ENCODE results near the gene RNF115. TPM values are rescaled to one million over a fixed set of nuclear protein-coding genes. Genes with fewer than 3 reads are reported as not detected.
"Not testable (repeated sequence)": the region's sequence is repeated elsewhere in the genome, so short reads cannot be mapped to it uniquely, and the experiment has no call there.

The RNF115 gene
- total RNA-seq, 1 experiment from 2014 or later: 9.5 TPM

- no peak for TF ChIP-seq POLR2A (IDR thresholded peaks at IDR 0.05; ENCODE audit: borderline replicate concordance, extremely low read depth, insufficient read depth, insufficient read length)
- TF ChIP-seq ELF1 (IDR thresholded peaks at IDR 0.05; ENCODE audit: borderline replicate concordance, low read depth): no peak
- TF ChIP-seq, protein P1, sequence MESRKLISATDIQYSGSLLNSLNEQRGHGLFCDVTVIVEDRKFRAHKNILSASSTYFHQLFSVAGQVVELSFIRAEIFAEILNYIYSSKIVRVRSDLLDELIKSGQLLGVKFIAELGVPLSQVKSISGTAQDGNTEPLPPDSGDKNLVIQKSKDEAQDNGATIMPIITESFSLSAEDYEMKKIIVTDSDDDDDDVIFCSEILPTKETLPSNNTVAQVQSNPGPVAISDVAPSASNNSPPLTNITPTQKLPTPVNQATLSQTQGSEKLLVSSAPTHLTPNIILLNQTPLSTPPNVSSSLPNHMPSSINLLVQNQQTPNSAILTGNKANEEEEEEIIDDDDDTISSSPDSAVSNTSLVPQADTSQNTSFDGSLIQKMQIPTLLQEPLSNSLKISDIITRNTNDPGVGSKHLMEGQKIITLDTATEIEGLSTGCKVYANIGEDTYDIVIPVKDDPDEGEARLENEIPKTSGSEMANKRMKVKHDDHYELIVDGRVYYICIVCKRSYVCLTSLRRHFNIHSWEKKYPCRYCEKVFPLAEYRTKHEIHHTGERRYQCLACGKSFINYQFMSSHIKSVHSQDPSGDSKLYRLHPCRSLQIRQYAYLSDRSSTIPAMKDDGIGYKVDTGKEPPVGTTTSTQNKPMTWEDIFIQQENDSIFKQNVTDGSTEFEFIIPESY (IDR thresholded peaks at IDR 0.05; ENCODE audit: extremely low read depth, insufficient replicate concordance, low read length): no peak
- TF ChIP-seq, protein P2, sequence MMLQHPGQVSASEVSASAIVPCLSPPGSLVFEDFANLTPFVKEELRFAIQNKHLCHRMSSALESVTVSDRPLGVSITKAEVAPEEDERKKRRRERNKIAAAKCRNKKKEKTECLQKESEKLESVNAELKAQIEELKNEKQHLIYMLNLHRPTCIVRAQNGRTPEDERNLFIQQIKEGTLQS (IDR thresholded peaks at IDR 0.05): no peak
- TF ChIP-seq SP1 (IDR thresholded peaks at IDR 0.05; ENCODE audit: low read depth): no peak
- TF ChIP-seq, protein P3, sequence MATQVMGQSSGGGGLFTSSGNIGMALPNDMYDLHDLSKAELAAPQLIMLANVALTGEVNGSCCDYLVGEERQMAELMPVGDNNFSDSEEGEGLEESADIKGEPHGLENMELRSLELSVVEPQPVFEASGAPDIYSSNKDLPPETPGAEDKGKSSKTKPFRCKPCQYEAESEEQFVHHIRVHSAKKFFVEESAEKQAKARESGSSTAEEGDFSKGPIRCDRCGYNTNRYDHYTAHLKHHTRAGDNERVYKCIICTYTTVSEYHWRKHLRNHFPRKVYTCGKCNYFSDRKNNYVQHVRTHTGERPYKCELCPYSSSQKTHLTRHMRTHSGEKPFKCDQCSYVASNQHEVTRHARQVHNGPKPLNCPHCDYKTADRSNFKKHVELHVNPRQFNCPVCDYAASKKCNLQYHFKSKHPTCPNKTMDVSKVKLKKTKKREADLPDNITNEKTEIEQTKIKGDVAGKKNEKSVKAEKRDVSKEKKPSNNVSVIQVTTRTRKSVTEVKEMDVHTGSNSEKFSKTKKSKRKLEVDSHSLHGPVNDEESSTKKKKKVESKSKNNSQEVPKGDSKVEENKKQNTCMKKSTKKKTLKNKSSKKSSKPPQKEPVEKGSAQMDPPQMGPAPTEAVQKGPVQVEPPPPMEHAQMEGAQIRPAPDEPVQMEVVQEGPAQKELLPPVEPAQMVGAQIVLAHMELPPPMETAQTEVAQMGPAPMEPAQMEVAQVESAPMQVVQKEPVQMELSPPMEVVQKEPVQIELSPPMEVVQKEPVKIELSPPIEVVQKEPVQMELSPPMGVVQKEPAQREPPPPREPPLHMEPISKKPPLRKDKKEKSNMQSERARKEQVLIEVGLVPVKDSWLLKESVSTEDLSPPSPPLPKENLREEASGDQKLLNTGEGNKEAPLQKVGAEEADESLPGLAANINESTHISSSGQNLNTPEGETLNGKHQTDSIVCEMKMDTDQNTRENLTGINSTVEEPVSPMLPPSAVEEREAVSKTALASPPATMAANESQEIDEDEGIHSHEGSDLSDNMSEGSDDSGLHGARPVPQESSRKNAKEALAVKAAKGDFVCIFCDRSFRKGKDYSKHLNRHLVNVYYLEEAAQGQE (IDR thresholded peaks at IDR 0.05; ENCODE audit: low read depth): no peak
Measured at GRCh38 chr1:145719230-145720079, 104.4 kb downstream of the RNF115 start, which contains the start of gene CD160 (continued).

DNA sequence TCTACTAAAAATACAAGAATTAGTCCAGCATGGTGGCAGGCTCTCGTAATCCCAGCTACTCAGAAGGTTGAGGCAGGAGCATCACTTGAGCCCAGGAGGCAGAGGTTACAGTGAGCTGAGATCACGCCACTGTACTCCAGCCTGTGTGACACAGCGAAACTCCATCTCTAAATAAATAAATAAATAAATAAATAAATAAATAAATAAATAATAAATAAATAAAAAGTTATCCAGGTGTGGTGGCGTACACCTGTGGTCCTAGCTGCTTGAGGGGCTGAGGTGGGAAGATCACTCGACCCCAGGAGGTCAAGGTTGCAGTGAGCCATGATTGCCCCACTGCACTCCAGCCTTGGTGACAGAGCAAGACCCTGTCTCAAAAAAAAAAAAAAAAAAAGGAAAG is 105.4 kb downstream of the RNF115 start:
- POLR2A ChIA-PET; H3K9me3 ChIP-seq (ENCODE audit: control insufficient read depth in 1 of 2, insufficient read depth in 1 of 2, low read depth in 1 of 2, low read length in 2 of 2); H3K27ac ChIP-seq (ENCODE audit: low read depth, low read length); BruUV-seq (replicated peaks); H3K27me3 ChIP-seq (ENCODE audit: insufficient read depth, low read length); H3K4me2 ChIP-seq (ENCODE audit: low read length); ATAC-seq; H2AFZ ChIP-seq (ENCODE audit: low read depth, low read length, poor library complexity, severe bottlenecking); H3K9ac ChIP-seq (ENCODE audit: low read length); H3K79me2 ChIP-seq (ENCODE audit: insufficient read depth, low read length); H3K36me3 ChIP-seq (ENCODE audit: control insufficient read depth in 1 of 2, insufficient read depth in 2 of 2, low read length in 2 of 2); H3K9me2 ChIP-seq (ENCODE audit: insufficient read depth); intact Hi-C loops (cut with micrococcal nuclease); H3K4me3 ChIP-seq (replicated peaks in 1 of 2; ENCODE audit: low read depth in 1 of 2, low read length in 2 of 2); CTCF ChIA-PET; RAD21 ChIA-PET (ENCODE audit: low non-redundant PET in 1 of 2, low total read pairs in 2 of 2, uncharacterized antibody in 2 of 2, unreplicated experiment in 2 of 2); DNase-seq (ENCODE audit: low read depth, low spot score); H4K20me1 ChIP-seq (ENCODE audit: insufficient read depth): not testable (repeated sequence)
- H3K4me1 ChIP-seq (ENCODE audit: control insufficient read depth in 1 of 2, insufficient read depth in 2 of 2, low read length in 2 of 2): peaks cover 8 to 19% of the 10 kb centered on the region in 2 experiments

Data from HCT116 (cell line).